Measurements from ENCODE around the gene EIF4A3.

DNA sequence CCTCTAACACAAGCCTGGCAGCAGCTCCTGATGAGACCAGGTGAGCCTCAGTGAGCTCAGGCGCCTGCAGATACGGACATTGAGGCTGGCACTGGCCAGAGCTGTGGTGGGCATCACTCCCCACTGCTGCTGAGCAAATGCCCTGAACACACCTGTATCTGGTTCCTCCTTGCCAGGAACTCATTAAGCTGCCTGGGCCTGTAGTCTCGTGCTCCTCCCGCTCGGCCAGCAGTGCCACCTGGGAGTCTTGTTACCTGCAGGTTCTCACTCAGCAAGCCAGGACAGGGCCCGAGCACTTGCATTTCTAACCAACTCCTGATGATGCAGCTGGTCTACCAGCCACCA is 13.3 kb downstream of the EIF4A3 start:
- TF ChIP-seq, protein P1, sequence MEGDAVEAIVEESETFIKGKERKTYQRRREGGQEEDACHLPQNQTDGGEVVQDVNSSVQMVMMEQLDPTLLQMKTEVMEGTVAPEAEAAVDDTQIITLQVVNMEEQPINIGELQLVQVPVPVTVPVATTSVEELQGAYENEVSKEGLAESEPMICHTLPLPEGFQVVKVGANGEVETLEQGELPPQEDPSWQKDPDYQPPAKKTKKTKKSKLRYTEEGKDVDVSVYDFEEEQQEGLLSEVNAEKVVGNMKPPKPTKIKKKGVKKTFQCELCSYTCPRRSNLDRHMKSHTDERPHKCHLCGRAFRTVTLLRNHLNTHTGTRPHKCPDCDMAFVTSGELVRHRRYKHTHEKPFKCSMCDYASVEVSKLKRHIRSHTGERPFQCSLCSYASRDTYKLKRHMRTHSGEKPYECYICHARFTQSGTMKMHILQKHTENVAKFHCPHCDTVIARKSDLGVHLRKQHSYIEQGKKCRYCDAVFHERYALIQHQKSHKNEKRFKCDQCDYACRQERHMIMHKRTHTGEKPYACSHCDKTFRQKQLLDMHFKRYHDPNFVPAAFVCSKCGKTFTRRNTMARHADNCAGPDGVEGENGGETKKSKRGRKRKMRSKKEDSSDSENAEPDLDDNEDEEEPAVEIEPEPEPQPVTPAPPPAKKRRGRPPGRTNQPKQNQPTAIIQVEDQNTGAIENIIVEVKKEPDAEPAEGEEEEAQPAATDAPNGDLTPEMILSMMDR (IDR thresholded peaks at IDR 0.05), result no peak
- TF ChIP-seq POLR2A (IDR thresholded peaks at IDR 0.05), result no peak
- TF ChIP-seq POLR2AphosphoS5 (IDR thresholded peaks at IDR 0.05; ENCODE audit: insufficient read depth in 1 of 2, low read depth in 1 of 2), result no peak

All from vagina (tissue), 2 donors.